H1 (cell line): Measurements from ENCODE around the gene UBQLN1. TPM values are rescaled to one million over a fixed set of nuclear protein-coding genes. Genes with fewer than 3 reads are reported as not detected.

Source experiments
- CTCF ChIA-PET: fragments of 300-600 bp; sonication (Branson Sonifier 250); formaldehyde crosslinking; loops from one replicate; lab custom pipeline; 2021; ENCODE audit not compliant: partially characterized antibody; lab: Charles Lee
- POLR2A ChIA-PET: fragments of 300-600 bp; sonication (Branson Sonifier 250); formaldehyde crosslinking; loops from one replicate; lab custom pipeline; 2021; ENCODE audit warnings: inconsistent platforms; ENCODE audit not compliant: partially characterized antibody; lab: Charles Lee
- DNase-seq, 2 experiments: peaks; one replicate each; pipeline versions ENCODE4 v3.0.0 to v3.0.0-alpha.2; 2010 to 2022; ENCODE audit warnings: low spot score in 2 of 2, low read depth in 1 of 2, mixed read lengths in 1 of 2
- FAIRE-seq: peaks from 2 replicates; lab custom pipeline; 2011; peaks lifted over from hg19 to GRCh38; lab: Jason Lieb, UNC
- H2AFZ ChIP-seq: 2 replicates; pipeline ENCODE4 v1.8.1; 2012; ENCODE audit warnings: low read length, inconsistent platforms
- H2AK5ac ChIP-seq: 2 replicates; pipeline ENCODE4 v1.6.1; 2013; ENCODE audit warnings: low read depth, low read length
- H2BK120ac ChIP-seq: replicated peaks from 2 replicates; pipeline ENCODE3; 2013; ENCODE audit warnings: low read depth, low read length, inconsistent platforms
- H2BK12ac ChIP-seq: 2 replicates; pipeline ENCODE4 v1.6.1; 2013; ENCODE audit warnings: low read depth, low read length
- H2BK15ac ChIP-seq: 2 replicates; pipeline ENCODE4 v1.6.1; 2013; ENCODE audit warnings: low read length
- H2BK20ac ChIP-seq: 2 replicates; pipeline ENCODE4 v1.6.1; 2013; ENCODE audit warnings: low read length
- H2BK5ac ChIP-seq: 2 replicates; pipeline ENCODE4 v1.6.1; 2013; ENCODE audit warnings: low read depth, low read length
- H3K14ac ChIP-seq: 2 replicates; pipeline ENCODE4 v1.6.1; 2013; ENCODE audit warnings: inconsistent platforms; ENCODE audit not compliant: insufficient read length
- H3K18ac ChIP-seq: 2 replicates; pipeline ENCODE4 v1.6.1; 2013; ENCODE audit warnings: low read length; ENCODE audit errors: extremely low read depth
- H3K23ac ChIP-seq: 2 replicates; pipeline ENCODE4 v1.6.1; 2013; ENCODE audit warnings: inconsistent platforms; ENCODE audit not compliant: insufficient read length
- H3K23me2 ChIP-seq: 2 replicates; pipeline ENCODE4 v1.6.1; 2013; ENCODE audit warnings: low read depth, low read length
- H3K27ac ChIP-seq: 2 replicates; pipeline ENCODE4 v1.6.1; 2011; ENCODE audit warnings: low read depth, low read length, inconsistent platforms
- H3K27me3 ChIP-seq, 4 experiments: replicated peaks in 1 of 4; 1 replicate in 1 of 4; 2 replicates in 3 of 4; pipeline versions ENCODE4 v1.6.1 to v1.8.1; 2011 to 2013; ENCODE audit warnings: low read length in 3 of 4, mild to moderate bottlenecking in 3 of 4, inconsistent platforms in 2 of 4, mixed read lengths in 2 of 4, moderate library complexity in 1 of 4; ENCODE audit not compliant: control insufficient read depth in 3 of 4, insufficient read depth in 3 of 4; ENCODE audit errors: extremely low read depth in 1 of 4
- H3K36me3 ChIP-seq, 4 experiments: 2 replicates each; pipeline versions ENCODE4 v1.6.1 to v1.8.1; 2011 to 2013; ENCODE audit warnings: mild to moderate bottlenecking in 4 of 4, low read length in 3 of 4, moderate library complexity in 2 of 4, control low read depth in 1 of 4, inconsistent platforms in 1 of 4; ENCODE audit not compliant: insufficient read depth in 4 of 4, control insufficient read depth in 2 of 4
- H3K4ac ChIP-seq: replicated peaks from 2 replicates; pipeline ENCODE3; 2013; ENCODE audit warnings: low read length, low read depth, mixed read lengths, inconsistent platforms; ENCODE audit not compliant: insufficient read length
- H3K4me1 ChIP-seq, 4 experiments: replicated peaks in 1 of 4; 1 replicate in 1 of 4; 2 replicates in 3 of 4; pipeline versions ENCODE4 v1.6.1 to v1.8.1; 2011 to 2013; ENCODE audit warnings: low read length in 3 of 4, inconsistent platforms in 2 of 4, mixed read lengths in 1 of 4; ENCODE audit not compliant: insufficient read depth in 4 of 4, control insufficient read depth in 3 of 4
- H3K4me2 ChIP-seq, 2 experiments: 2 replicates each; pipeline versions ENCODE4 v1.6.1 to v1.8.1; 2011 to 2013; ENCODE audit warnings: low read depth in 2 of 2, low read length in 2 of 2, control low read depth in 1 of 2, inconsistent platforms in 1 of 2, mild to moderate bottlenecking in 1 of 2; ENCODE audit not compliant: insufficient read depth in 1 of 2
- H3K4me3 ChIP-seq, 4 experiments: fragments of 200-600, 300-600 bp in 1 of 4; sonication (generic), shearing (Covaris generic), sonication (Bioruptor Twin) in 1 of 4; 2 replicates each; pipeline versions ENCODE4 v1.5.1 to v1.8.1; 2011 to 2016; ENCODE audit warnings: low read length in 4 of 4, low read depth in 3 of 4, control low read depth in 2 of 4, inconsistent platforms in 2 of 4, mild to moderate bottlenecking in 2 of 4, mixed read lengths in 1 of 4, moderate library complexity in 1 of 4; ENCODE audit not compliant: insufficient read depth in 2 of 4; ENCODE audit errors: extremely low read depth in 1 of 4
- H3K56ac ChIP-seq: replicated peaks from 2 replicates; pipeline ENCODE3; 2013; ENCODE audit warnings: low read depth, mild to moderate bottlenecking, mixed read lengths, low read length, inconsistent platforms; ENCODE audit not compliant: insufficient read length
- H3K79me1 ChIP-seq: 2 replicates; pipeline ENCODE4 v1.6.1; 2013; ENCODE audit warnings: low read depth, low read length, control low read depth
- H3K79me2 ChIP-seq, 2 experiments: 2 replicates each; pipeline versions ENCODE4 v1.6.1 to v1.8.1; 2012 to 2013; ENCODE audit warnings: low read length in 2 of 2, mild to moderate bottlenecking in 2 of 2, inconsistent platforms in 1 of 2; ENCODE audit not compliant: insufficient read depth in 2 of 2, control insufficient read depth in 1 of 2
- H3K9ac ChIP-seq, 4 experiments: replicated peaks in 1 of 4; 1 replicate in 1 of 4; 2 replicates in 3 of 4; pipeline versions ENCODE4 v1.6.1 to v1.8.1; 2011 to 2013; ENCODE audit warnings: low read depth in 3 of 4, low read length in 3 of 4, control low read depth in 2 of 4, mild to moderate bottlenecking in 2 of 4, moderate library complexity in 2 of 4, inconsistent platforms in 1 of 4; ENCODE audit errors: extremely low read depth in 1 of 4
- H3K9me3 ChIP-seq, 2 experiments: 2 replicates each; pipeline versions ENCODE4 v1.6.1 to v1.8.1; 2012 to 2013; ENCODE audit warnings: mild to moderate bottlenecking in 2 of 2, moderate library complexity in 2 of 2, control low read depth in 1 of 2, inconsistent platforms in 1 of 2, low read depth in 1 of 2, low read length in 1 of 2, mixed read lengths in 1 of 2; ENCODE audit not compliant: insufficient read depth in 2 of 2
- H4K20me1 ChIP-seq, 2 experiments: replicated peaks in 1 of 2; 2 replicates each; pipeline versions ENCODE3 to v1.8.1; 2011 to 2013; ENCODE audit warnings: inconsistent platforms in 2 of 2, low read length in 2 of 2, mild to moderate bottlenecking in 1 of 2; ENCODE audit not compliant: insufficient read depth in 2 of 2, control insufficient read depth in 1 of 2
- H4K5ac ChIP-seq: 2 replicates; pipeline ENCODE4 v1.6.1; 2013; ENCODE audit warnings: low read length, low read depth, mixed read lengths, inconsistent platforms; ENCODE audit not compliant: insufficient read length
- H4K8ac ChIP-seq: 2 replicates; pipeline ENCODE4 v1.8.0; 2013; ENCODE audit warnings: mild to moderate bottlenecking, moderate library complexity, low read length, inconsistent platforms; ENCODE audit not compliant: insufficient read depth; ENCODE audit errors: extremely low read depth
- H4K91ac ChIP-seq: replicated peaks from 2 replicates; pipeline ENCODE3; 2013; ENCODE audit warnings: low read length, mixed read lengths, inconsistent platforms; ENCODE audit not compliant: insufficient read length
- CBX5 ChIP-seq: fragments of 300-800, 300-1000 bp; sonication (generic); IDR thresholded peaks from 2 replicates; pipeline ENCODE4 v1.7.1; 2016; ENCODE audit warnings: antibody characterized with exemption, low read length, low read depth
- CEBPB ChIP-seq: IDR thresholded peaks from 2 replicates; pipeline ENCODE4 v1.6.1; 2012; ENCODE audit warnings: low read depth, low read length
- CHD2 ChIP-seq: IDR thresholded peaks from 2 replicates; pipeline ENCODE4 v1.6.1; 2012; ENCODE audit warnings: low read length, improper control_type of control experiment
- EGR1 ChIP-seq: IDR thresholded peaks from 2 replicates; pipeline ENCODE4 v1.6.1; 2011; ENCODE audit warnings: low read depth, low read length, borderline replicate concordance
- EP300 ChIP-seq, 2 experiments: IDR thresholded peaks; 1 replicate in 1 of 2; 2 replicates in 1 of 2; pipeline ENCODE4 v1.6.1; 2011 to 2012; ENCODE audit warnings: low read depth in 2 of 2, low read length in 2 of 2, mild to moderate bottlenecking in 2 of 2, borderline replicate concordance in 1 of 2, inconsistent platforms in 1 of 2, moderate library complexity in 1 of 2
- NRF1 ChIP-seq: IDR thresholded peaks from 2 replicates; pipeline ENCODE4 v1.6.1; 2011; ENCODE audit warnings: mild to moderate bottlenecking, low read depth, low read length, improper control_type of control experiment
- POLR2AphosphoS5 ChIP-seq: IDR thresholded peaks from 2 replicates; pipeline ENCODE4 v1.6.1; 2011; ENCODE audit warnings: low read depth, low read length
- RAD21 ChIP-seq, 2 experiments: IDR thresholded peaks in 1 of 2; conservative IDR thresholded peaks in 1 of 2; 2 replicates each; pipeline ENCODE4 v1.6.1; 2011; ENCODE audit warnings: low read depth in 2 of 2, low read length in 2 of 2, improper control_type of control experiment in 1 of 2, inconsistent platforms in 1 of 2, mild to moderate bottlenecking in 1 of 2, moderate library complexity in 1 of 2
- RFX5 ChIP-seq: IDR thresholded peaks from 2 replicates; pipeline ENCODE4 v1.6.1; 2011; ENCODE audit warnings: low read depth, low read length, improper control_type of control experiment, borderline replicate concordance
- RNF2 ChIP-seq: fragments of 200-900, 300-1000 bp; sonication (generic); IDR thresholded peaks from 2 replicates; pipeline ENCODE4 v1.7.1; 2016; ENCODE audit warnings: borderline replicate concordance, low read depth, mild to moderate bottlenecking, antibody characterized with exemption, low read length; ENCODE audit not compliant: poor library complexity, severe bottlenecking; ENCODE audit errors: missing control alignments
- TBP ChIP-seq: IDR thresholded peaks from 2 replicates; pipeline ENCODE4 v1.6.1; 2011; ENCODE audit warnings: low read depth, low read length, improper control_type of control experiment
- USF2 ChIP-seq: IDR thresholded peaks from 2 replicates; pipeline ENCODE4 v1.6.1; 2011; ENCODE audit warnings: low read length, improper control_type of control experiment
- YY1 ChIP-seq: IDR thresholded peaks from 2 replicates; pipeline ENCODE4 v1.6.1; 2011; ENCODE audit warnings: low read depth, mild to moderate bottlenecking, low read length
- WGBS, 2 experiments: shearing (Covaris generic) in 1 of 2; methylation state at CpG; one replicate each; pipeline versions ENCODE4 v1.1.6 to v1.1.7; 2013 to 2015; ENCODE audit warnings: low lambda C conversion rate in 2 of 2, mixed read lengths in 2 of 2, inconsistent platforms in 1 of 2, low coverage in 1 of 2, missing lambda C conversion rate in 1 of 2; ENCODE audit not compliant: insufficient replicate concordance in 2 of 2, insufficient coverage in 1 of 2, insufficient read length in 1 of 2; ENCODE audit errors: extremely low coverage in 1 of 2, missing lambda C conversion rate in 1 of 2; 5-methylcytosine and 5-hydroxymethylcytosine counted together
- polyA plus RNA-seq, 7 experiments: library from polyadenylated mRNA; depleted of rRNA in 3 of 7; stranded (reverse) in 5 of 7; unstranded in 2 of 7; fragments of >200 nt in 5 of 7; fragments of 200-250 nt in 2 of 7; gene quantifications; 1 replicate in 5 of 7; 2 replicates in 1 of 7; 4 replicates in 1 of 7; pipeline versions ENCODE4 v1.2.1 to v1.2.3, GENCODE V29; 2011 to 2013; ENCODE audit warnings: missing spikeins in 2 of 7, mixed read lengths in 2 of 7
- total RNA-seq: library from RNA; stranded (reverse); fragmentation: NEBNext Ultra II Directional; extraction: Animal tissue kit (Norgen Biotek cat#: 25700); gene quantifications from 2 replicates; pipeline ENCODE4 v1.2.1, GENCODE V29; 2021

Gene UBQLN1
- total and polyA plus RNA-seq, 2 of the 8 experiments (the other 6 are each of a cell fraction or from before 2014, with no cell fraction given) = 62.4 to 105 TPM

- Histone ChIP-seq H3K27ac (no peak overlapping the region), H3K27me3 (no peaks in the 10 kb centered on the region), H4K5ac (no peak overlapping the region), H2BK15ac (no peak overlapping the region), H3K79me1 (no peaks in the 10 kb centered on the region), H4K91ac (no peak overlapping the region), H4K20me1 (no peaks in the 10 kb centered on the region), H3K4me2 (no peak overlapping the region), H2BK5ac (no peak overlapping the region), H2AFZ (no peak overlapping the region), H3K4ac (no peak overlapping the region), H3K18ac (no peak overlapping the region), H4K8ac (no peak overlapping the region), H2BK20ac (no peak overlapping the region), H2AK5ac (no peak overlapping the region), H2BK120ac (no peak overlapping the region), H3K23me2 (no peaks in the 10 kb centered on the region; the same call in 1 of the 2 replicates), H3K56ac (no peak overlapping the region), H3K23ac (no peak overlapping the region), H2BK12ac (no peak overlapping the region), H3K36me3 (no peaks in the 10 kb centered on the region), H3K4me3 (no peak overlapping the region), H3K4me1 (no peaks in the 10 kb centered on the region), H3K14ac (no peak overlapping the region), H3K9me3 (peaks cover 0 to 2% of the 10 kb centered on the region in 2 experiments; a peak in 1 of 4 replicates), H3K9ac (no peak overlapping the region), H3K79me2 (no peaks in the 10 kb centered on the region)
- DNase-seq = no peak
- POLR2A ChIA-PET = no interaction called here
- 86% methylated on average over 3 of the region's 3 CpGs; no CpG with 5 or more reads in 1 of the 2 experiments for WGBS, 2 experiments
- no peak for FAIRE-seq
- CTCF ChIA-PET = interaction anchor here (1.3 kb wide), 1 partner anchor 33 kb away, joined by 3 read pairs; no protein-coding TSS in a partner anchor
- TF ChIP-seq EGR1 = no peak
- TF ChIP-seq CHD2 = no peak
- TF ChIP-seq CEBPB = no peak
- no peak for TF ChIP-seq RFX5
- no peak for TF ChIP-seq CBX5
- no peak for TF ChIP-seq TBP
- TF ChIP-seq EP300 (IDR thresholded peaks at IDR 0.05; ENCODE audit: borderline replicate concordance in 1 of 2, low read depth in 2 of 2, low read length in 2 of 2) = no peak
- TF ChIP-seq NRF1 = no peak
- TF ChIP-seq RAD21 (IDR thresholded peaks at IDR 0.05 in 1 of 2, conservative IDR thresholded peaks at IDR 0.05 in 1 of 2; ENCODE audit: low read depth in 2 of 2, low read length in 2 of 2) = no peak
- TF ChIP-seq POLR2AphosphoS5 = no peak
- no peak for TF ChIP-seq RNF2
- no peak for TF ChIP-seq YY1
- TF ChIP-seq USF2 = no peak
Measured at GRCh38 chr9:83714329-83714728, 6.6 kb upstream of the UBQLN1 start.
